Measurements from ENCODE around the gene TRIP12.
"Not testable (repeated sequence)": the region's sequence is repeated elsewhere in the genome, so short reads cannot be mapped to it uniquely, and the experiment has no call there.

The TRIP12 gene

GRCh38 chr2:229921892-229922448 lies at the start of gene TRIP12:
Gene TRIP12, minus strand, starts transcription at chr2:229922009. Its CDS starts 41,930 bp downstream, at chr2:229880079.
- TF ChIP-seq, protein P1, sequence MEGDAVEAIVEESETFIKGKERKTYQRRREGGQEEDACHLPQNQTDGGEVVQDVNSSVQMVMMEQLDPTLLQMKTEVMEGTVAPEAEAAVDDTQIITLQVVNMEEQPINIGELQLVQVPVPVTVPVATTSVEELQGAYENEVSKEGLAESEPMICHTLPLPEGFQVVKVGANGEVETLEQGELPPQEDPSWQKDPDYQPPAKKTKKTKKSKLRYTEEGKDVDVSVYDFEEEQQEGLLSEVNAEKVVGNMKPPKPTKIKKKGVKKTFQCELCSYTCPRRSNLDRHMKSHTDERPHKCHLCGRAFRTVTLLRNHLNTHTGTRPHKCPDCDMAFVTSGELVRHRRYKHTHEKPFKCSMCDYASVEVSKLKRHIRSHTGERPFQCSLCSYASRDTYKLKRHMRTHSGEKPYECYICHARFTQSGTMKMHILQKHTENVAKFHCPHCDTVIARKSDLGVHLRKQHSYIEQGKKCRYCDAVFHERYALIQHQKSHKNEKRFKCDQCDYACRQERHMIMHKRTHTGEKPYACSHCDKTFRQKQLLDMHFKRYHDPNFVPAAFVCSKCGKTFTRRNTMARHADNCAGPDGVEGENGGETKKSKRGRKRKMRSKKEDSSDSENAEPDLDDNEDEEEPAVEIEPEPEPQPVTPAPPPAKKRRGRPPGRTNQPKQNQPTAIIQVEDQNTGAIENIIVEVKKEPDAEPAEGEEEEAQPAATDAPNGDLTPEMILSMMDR (IDR thresholded peaks at IDR 0.05; ENCODE audit: low read depth, low read length) = no peak
- peak; percentile 99 for DNase-seq (ENCODE audit: low read depth, low spot score)
- in situ Hi-C loops (cut with HindIII; ENCODE audit: low sequenced_read_pairs) = no loop called here
- peak within 1 kb of the TSS; percentile 92 for H3K4me3 ChIP-seq (ENCODE audit: low read depth, low read length)

- no peak for DNase-seq (ENCODE audit: low read depth, low spot score)
- no peak overlapping the region for H3K4me3 ChIP-seq (ENCODE audit: low read depth, low read length)
- TF ChIP-seq, protein P1 (IDR thresholded peaks at IDR 0.05; ENCODE audit: low read depth, low read length) = no peak
- in situ Hi-C loops (cut with HindIII; ENCODE audit: low sequenced_read_pairs) = no loop called here
Observed at GRCh38 chr2:229971298-229971790, 49.5 kb upstream of the TRIP12 start.

GRCh38 chr2:229970406-229970805 lies 48.6 kb upstream of the TRIP12 start:
- in situ Hi-C loops (cut with HindIII; ENCODE audit: low sequenced_read_pairs) = no loop called here
- no peak overlapping the region for H3K4me3 ChIP-seq (ENCODE audit: low read depth, low read length)
- TF ChIP-seq, protein P1 (IDR thresholded peaks at IDR 0.05; ENCODE audit: low read depth, low read length) = no peak
- no peak for DNase-seq (ENCODE audit: low read depth, low spot score)

DNA sequence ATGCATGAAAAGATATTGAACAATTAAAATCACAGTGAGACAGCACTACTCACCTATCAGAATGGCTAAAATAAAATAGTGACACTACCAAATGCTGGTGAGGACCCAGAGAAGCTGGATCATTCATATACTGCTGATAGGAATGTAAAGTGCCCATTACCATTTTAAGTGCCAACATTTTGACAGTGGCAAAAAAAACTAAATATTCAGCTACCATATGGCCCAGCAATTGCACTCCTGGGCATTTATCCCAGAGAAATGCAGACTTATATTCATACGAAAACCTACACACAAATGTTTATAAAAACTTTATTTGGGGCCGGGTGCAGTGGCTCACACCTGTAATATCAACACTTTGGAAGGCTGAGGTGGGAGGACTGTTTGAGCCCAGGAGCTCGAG lies 48.1 kb upstream of the TRIP12 start:
- no peak for DNase-seq (ENCODE audit: low read depth, low spot score)
- no peak overlapping the region for H3K4me3 ChIP-seq (ENCODE audit: low read depth, low read length)
- in situ Hi-C loops (cut with HindIII; ENCODE audit: low sequenced_read_pairs) = no loop called here
- TF ChIP-seq, protein P1 (IDR thresholded peaks at IDR 0.05; ENCODE audit: low read depth, low read length) = no peak

DNA sequence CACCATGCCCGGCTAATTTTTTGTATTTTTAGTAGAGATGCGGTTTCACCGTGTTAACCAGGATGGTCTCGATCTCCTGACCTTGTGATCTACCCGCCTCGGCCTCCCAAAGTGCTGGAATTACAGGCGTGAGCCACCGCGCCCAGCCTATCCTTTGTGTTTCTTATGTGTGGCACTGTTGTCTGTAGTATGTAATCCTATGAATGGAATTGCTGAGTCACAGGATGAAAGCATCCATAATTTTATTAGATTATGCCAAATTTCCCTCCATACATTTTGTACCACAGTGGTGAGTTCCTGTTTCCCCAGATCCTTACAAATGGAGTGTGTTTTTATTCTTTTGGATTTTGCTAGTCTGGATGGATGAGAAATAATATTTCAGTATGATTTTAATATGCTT lies 41.8 kb upstream of the TRIP12 start:
- in situ Hi-C loops (cut with HindIII; ENCODE audit: low sequenced_read_pairs); DNase-seq (ENCODE audit: low read depth, low spot score); H3K4me3 ChIP-seq (ENCODE audit: low read depth, low read length): not testable (repeated sequence)

DNA sequence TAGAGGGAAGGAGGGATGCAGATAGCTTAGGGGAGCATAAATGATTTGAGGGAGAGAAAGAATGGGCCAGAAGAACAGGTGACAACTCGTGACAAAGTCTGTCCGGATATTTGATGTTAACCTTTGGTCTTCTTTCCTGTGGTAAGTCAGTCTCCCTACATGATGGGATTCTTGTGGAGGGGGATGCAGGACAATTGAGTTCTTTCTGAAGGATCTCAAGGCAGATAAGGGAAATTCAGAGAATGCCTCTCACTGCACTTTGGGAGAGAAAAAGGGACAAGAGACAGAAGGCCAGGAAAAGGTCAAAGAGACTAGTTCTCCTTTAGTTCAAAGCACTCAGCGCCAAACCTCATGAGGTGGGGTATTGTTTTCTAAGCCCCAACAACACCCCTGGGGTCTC lies 34.7 kb upstream of the TRIP12 start:
- no peak for DNase-seq (ENCODE audit: low read depth, low spot score)
- TF ChIP-seq, protein P1 (IDR thresholded peaks at IDR 0.05; ENCODE audit: low read depth, low read length) = no peak
- H3K4me3 ChIP-seq (ENCODE audit: low read depth, low read length) = no peak overlapping the region
- in situ Hi-C loops (cut with HindIII; ENCODE audit: low sequenced_read_pairs) = no loop called here

DNA sequence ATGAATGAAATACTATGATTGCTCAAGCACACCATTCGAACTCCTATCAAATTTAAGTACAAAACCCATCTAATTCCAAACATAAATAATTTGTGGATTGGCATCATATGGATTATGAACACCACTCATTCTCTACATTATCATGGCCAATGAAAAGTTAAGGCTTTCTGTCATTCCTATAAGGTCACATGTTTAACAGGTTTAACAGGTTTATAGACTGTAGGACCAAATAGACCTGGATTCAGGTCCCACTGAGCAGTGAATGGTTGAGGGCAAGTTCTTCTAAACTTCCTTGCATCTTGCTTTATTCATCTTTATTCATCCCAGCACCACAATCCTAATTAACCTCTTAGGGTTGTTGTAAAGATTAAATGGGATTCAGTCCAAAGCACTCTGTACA lies 33.9 kb upstream of the TRIP12 start:
- no peak for DNase-seq (ENCODE audit: low read depth, low spot score)
- H3K4me3 ChIP-seq (ENCODE audit: low read depth, low read length) = no peak overlapping the region
- in situ Hi-C loops (cut with HindIII; ENCODE audit: low sequenced_read_pairs) = no loop called here
- TF ChIP-seq, protein P1 (IDR thresholded peaks at IDR 0.05; ENCODE audit: low read depth, low read length) = no peak

Measured in astrocyte of the spinal cord (primary cell).